Right hindlimb (tissue), 1 donor: ENCODE measurements around the gene MKX.

Source experiments
- DNase-seq: peaks from one replicate; pipeline ENCODE4 v3.0.0-alpha.2; 2018

MKX gene

GRCh38 chr10:27643301-27643700, 102.3 kb downstream of the MKX start:
- DNase-seq: peak; percentile 74

GRCh38 chr10:27642023-27642589, 103.5 kb downstream of the MKX start:
- no peak for DNase-seq

GRCh38 chr10:27638071-27638750, 107.4 kb downstream of the MKX start:
- no peak for DNase-seq

- DNase-seq: no peak
Measured at GRCh38 chr10:27637601-27638000, 108.0 kb downstream of the MKX start.

GRCh38 chr10:27636816-27637215, 108.8 kb downstream of the MKX start:
- DNase-seq: no peak

- DNase-seq: no peak
Measured at GRCh38 chr10:27635699-27636270, 109.8 kb downstream of the MKX start.

- DNase-seq: no peak
Measured at GRCh38 chr10:27635290-27635689, 110.3 kb downstream of the MKX start.

GRCh38 chr10:27628621-27629020, 117.0 kb downstream of the MKX start:
- no peak for DNase-seq

GRCh38 chr10:27626890-27627289, 118.7 kb downstream of the MKX start:
- DNase-seq: no peak

GRCh38 chr10:27625452-27626211, 120.0 kb downstream of the MKX start:
- no peak for DNase-seq

GRCh38 chr10:27624941-27625340, 120.7 kb downstream of the MKX start:
- no peak for DNase-seq
